Activated CD8-positive, alpha-beta memory T cell treated with anti-CD3 and anti-CD28 coated beads for 36 hours (primary cell): ENCODE results near the gene NPM1. TPM values are rescaled to one million over a fixed set of nuclear protein-coding genes. Genes with fewer than 3 reads are reported as not detected.
"Not testable (repeated sequence)": the region's sequence is repeated elsewhere in the genome, so short reads cannot be mapped to it uniquely, and the experiment has no call there.

ENCODE experiments used
- CTCF ChIA-PET: fragments of 350-600 bp; sonication (Branson Sonifier 250); formaldehyde crosslinking; loops from one replicate; lab custom pipeline; 2021; ENCODE audit warnings: antibody characterized with exemption; lab: Charles Lee
- POLR2A ChIA-PET: fragments of 350-600 bp; sonication (Branson Sonifier 250); formaldehyde crosslinking; loops from one replicate; lab custom pipeline; 2021; ENCODE audit warnings: antibody characterized with exemption; lab: Charles Lee
- total RNA-seq, 2 experiments: library from RNA; stranded (reverse); gene quantifications; one replicate each; pipeline ENCODE4 v1.2.3, GENCODE V29; 2021

The NPM1 gene, protein sequence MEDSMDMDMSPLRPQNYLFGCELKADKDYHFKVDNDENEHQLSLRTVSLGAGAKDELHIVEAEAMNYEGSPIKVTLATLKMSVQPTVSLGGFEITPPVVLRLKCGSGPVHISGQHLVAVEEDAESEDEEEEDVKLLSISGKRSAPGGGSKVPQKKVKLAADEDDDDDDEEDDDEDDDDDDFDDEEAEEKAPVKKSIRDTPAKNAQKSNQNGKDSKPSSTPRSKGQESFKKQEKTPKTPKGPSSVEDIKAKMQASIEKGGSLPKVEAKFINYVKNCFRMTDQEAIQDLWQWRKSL
- total RNA-seq = 1,000 to 10,000 TPM; 4,582 to 4,673 TPM

DNA sequence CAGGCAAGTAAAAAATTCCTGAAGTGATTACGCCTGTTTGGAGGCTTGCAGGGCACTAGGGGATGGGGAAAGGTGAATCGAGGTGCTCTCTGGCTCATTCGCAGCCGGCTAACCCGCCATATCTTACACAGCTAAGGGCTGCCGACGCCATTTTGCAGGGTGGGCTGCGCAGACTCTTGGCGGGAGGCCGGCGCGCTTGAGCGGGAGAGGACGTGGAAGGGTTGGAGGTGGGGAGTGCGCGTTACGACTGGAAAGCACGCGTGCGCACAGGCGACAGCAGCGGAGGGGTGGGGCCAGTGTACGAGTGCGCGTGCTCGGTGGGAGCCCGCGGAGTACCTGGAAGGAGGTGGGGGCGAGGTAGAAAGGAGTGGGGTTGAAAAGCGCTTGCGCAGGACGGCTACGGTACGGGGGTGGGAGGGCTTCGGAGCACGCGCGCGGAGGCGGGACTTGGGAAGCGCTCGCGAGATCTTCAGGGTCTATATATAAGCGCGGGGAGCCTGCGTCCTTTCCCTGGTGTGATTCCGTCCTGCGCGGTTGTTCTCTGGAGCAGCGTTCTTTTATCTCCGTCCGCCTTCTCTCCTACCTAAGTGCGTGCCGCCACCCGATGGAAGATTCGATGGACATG, at the start of gene NPM1:
TSS of gene NPM1 (plus strand) at position 505 of the 625 bp plus-strand sequence. CDS start at position 605, 100 bp downstream.
- CTCF ChIA-PET = interaction anchor here (1.3 kb wide), 1 partner anchor 11 kb away, joined by 3 read pairs; no protein-coding TSS in a partner anchor

DNA sequence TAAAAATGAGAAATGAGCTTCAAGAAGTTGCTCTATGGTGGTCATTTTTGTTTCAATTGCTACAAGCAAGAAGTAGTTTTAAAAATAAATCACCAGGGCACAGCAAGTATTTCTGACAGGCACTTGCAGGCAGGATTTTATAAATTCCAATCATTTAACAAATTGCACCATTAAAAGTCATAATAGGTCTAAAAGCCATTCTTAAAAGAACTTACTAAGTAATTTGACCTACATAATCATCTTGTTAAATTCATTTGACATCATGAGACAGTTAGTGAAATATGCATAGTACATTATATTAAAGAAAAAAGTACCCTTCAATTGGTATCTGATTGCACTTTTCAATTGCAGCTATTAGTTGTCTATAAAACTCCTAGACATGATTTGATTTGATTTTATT, 47.6 kb upstream of the NPM1 start:
- CTCF ChIA-PET = interaction anchor here (2.1 kb wide), 1 partner anchor 133 kb away, joined by 6 read pairs; no protein-coding TSS in a partner anchor
- POLR2A ChIA-PET = no interaction called here

More for the DNA sequence above, at the start of gene NPM1:
- POLR2A ChIA-PET = interaction anchor here (0.6 to 1.6 kb wide), 6 partner anchors 16 to 1446 kb away, joined by 3 to 5 read pairs (median 4); no protein-coding TSS in a partner anchor

DNA sequence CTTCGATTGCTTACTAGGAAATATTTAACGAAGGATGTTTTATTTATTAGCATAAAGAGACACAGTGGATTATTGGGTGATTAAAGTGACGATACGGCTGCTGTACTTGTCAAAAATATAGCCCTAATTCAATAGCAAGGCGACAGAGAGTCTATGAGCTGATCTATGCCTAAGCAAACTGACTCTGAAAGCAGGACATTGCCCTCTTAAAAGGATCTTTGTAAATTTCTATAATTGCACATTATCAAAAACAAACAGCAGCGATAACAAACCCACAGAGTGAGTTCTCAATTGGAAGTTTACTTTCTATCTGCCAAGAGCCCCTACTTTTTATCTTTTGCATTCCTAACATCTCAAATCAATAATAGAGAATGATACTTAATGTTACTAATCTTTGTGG, 47.2 kb upstream of the NPM1 start:
- ChIA-PET CTCF (interaction anchor here (2.1 kb wide), 1 partner anchor 133 kb away, joined by 6 read pairs; no protein-coding TSS in a partner anchor), POLR2A (no interaction called here)

DNA sequence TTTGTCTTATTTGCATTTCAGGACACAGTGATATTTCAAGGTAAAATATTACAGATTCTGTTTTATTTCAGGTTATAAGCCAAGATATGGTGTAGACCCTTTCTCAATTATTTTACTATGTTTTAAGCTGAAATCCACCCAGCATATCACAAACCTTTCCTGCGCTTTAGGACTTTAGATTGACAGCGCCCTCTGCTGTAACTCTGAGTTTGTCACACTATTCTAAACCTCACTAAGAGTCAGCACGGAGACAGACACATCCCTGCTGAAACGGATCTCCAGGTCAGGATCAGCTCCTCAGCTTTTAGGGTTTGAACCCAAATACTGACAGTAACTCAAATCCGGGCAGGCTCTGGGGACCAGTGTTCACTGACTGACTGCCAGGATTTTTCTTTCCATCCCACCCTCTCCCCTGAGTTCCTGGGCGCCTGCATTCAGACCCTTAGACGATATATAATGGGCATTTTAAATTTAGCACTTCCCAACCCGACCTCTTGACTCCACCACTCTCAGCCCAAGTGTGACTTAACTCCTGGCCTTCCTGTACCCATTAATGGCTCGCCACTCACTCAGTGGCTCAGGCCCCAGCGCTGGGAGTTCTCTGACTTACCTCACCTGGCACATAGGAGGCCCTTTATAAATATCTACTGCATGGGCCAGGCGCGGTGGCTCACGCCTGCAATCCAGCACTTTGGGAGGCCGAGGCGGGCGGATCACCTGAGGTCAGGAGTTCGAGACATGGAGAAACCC, 45.1 kb upstream of the NPM1 start:
- POLR2A ChIA-PET = no interaction called here
- CTCF ChIA-PET = interaction anchor here (1.3 to 2.0 kb wide), 3 partner anchors 9 to 70 kb away, joined by 5 to 7 read pairs (median 6); no protein-coding TSS in a partner anchor

DNA sequence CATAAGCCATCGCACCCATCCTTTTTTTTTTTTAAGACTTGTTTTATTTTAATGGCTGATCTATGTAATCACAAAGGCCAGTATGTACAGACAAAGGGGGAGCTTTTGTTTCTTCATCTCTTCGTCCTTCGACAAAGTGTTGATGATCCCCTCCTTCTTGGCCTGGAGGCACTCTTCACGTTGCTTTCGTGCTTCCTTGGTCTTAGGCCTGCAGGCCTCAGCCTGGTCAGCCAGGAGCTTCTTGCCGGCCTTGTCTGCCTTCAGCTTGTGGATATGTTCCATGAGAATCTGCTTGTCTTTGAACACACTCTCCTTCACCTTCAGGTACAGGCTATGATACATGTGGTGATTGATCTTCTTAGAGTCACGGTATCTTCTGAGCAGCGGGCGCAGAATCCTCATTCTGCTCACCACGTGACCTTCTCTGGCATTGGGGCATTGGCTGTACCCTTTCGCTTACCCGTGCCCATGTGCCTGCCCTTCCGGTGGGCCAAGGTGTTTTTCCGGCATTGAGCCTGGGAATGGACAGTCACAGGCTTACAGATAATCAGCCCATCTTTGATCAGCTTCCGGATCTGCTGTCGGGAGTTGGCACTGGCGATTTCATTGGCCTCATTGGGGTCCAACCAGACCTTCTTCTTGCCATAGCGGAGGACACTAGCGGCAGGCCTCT, 42.6 kb upstream of the NPM1 start:
- POLR2A ChIA-PET = no interaction called here
- CTCF ChIA-PET = no interaction called here

DNA sequence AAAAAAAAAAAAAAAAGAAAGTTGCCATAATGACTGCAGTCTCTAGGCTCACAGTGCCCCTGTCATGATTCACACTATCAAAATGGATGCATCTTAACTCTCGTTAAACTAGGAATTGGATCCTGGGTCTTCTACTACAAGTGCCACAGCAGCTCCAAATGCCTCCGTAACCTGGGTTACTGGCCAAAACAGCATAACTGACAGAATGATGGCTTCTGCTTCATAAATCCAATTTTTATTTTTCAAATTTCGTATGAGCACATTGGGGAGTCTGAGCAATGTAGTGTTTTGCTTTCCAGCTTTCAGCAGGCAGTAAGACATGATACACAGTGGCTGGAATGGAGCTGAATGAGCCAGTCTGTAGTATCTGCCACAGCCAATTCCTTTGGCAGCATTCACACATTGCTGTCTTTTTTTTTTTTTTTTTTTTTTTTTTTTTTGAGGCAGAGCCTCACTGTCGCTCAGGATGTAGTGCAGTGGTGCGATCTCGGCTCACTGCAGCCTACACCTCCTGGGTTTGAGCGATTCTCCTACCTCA, 36.0 kb upstream of the NPM1 start:
- ChIA-PET CTCF (interaction anchor here (1.7 kb wide), 1 partner anchor 10 kb away, joined by 5 read pairs; no protein-coding TSS in a partner anchor), POLR2A (no interaction called here)

DNA sequence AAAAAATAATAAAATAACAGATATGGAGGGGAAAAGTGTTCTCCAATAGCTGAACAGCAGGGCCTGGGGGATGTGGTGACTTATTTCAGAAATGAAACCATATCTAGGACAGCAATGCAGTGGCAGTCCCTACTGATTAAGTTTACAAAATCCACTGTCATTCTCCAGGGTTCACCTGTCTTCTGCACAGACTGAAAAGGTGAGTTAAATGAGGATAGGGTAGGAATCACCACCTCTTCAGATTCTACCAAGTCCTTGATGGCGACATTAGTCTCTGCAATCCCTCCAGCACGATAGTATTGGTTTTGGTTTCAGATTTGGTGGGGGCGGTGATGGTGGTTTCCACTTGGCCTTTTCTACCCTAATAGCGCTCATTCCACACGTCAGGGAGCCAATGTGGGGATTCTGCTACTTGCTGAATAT, 32.3 kb upstream of the NPM1 start:
- ChIA-PET CTCF (no interaction called here), POLR2A (no interaction called here)

DNA sequence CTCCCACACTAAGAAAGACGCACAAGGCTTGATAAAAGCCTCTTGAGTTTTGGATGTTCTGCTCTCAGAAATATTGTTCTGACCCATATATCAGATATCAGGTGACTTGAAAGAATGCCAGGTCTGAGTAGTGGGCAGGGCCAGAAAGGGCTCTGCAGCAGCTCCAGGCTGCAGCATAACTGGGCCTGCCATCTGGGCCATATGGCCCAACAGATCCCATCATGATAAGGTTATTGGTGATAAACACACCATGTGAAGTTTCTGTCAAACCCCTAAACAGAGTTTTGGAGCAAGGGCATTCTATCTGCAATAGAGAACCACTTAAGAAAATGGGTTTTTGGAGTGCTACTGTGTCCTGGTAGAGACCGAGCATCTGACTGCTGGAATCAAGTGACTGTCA, 29.8 kb upstream of the NPM1 start:
- POLR2A ChIA-PET = no interaction called here
- CTCF ChIA-PET = interaction anchor here (0.6 to 0.9 kb wide), 2 partner anchors 11 to 613 kb away, joined by 3 read pairs; no protein-coding TSS in a partner anchor

DNA sequence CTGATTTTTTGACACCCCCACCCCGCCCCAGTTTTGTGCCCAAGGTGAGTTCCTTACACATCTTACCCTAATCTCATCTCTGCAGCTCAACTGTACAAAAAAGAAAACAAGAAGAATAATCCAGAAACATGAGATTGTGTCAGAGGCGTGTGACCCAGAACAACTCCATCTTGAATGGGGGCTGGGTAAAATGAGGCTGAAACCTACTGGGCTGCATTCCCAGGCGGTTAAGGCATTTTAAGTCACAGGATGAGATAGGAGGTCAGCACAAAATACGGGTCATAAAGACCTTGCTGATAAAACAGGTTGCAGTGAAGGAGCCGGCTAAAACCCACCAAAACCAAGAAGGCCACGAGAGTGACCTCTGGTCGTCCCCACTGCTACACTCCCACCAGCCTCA, 26.5 kb upstream of the NPM1 start:
- POLR2A ChIA-PET, CTCF ChIA-PET: not testable (repeated sequence)

DNA sequence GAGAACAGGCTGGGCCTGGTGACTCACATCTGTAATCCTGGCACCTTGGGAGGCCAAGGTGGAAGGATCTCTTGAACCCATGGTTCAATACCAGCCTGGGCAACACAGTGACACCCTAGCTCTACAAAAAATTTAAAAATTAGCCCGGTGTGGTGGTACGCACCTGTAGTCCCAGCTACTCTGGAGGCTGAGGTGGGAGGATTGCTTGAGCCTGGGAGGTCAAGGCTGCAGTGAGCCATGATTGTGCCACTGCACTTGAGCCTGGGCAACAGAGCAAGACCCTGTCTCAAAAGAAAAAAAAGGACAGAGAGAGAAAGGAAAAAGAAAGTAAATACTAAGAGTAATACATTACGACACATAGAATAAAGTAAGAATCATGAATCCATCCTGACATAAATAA, 24.4 kb upstream of the NPM1 start:
- CTCF ChIA-PET = not testable (repeated sequence)

DNA sequence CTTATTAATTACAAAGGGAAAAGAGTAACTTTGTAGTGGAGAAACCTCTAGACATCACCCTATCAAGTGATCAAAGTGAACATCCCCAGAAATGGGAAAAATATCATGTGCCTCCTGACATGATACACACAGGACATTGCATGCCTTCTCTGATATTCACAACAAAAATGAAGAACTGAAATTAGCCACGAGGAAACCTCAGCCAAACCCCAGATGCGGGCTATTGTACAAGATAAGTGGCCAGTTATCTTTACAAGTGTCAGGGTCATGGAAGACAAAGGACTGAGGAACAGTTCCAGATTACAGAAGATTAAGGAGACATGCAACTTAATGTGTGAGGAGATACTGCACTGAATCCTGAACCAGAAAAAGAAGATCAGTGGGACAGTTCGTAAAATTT, 23.8 kb upstream of the NPM1 start:
- ChIA-PET POLR2A (no interaction called here), CTCF (no interaction called here)

More for the DNA sequence above, 24.4 kb upstream of the NPM1 start:
- POLR2A ChIA-PET = not testable (repeated sequence)

DNA sequence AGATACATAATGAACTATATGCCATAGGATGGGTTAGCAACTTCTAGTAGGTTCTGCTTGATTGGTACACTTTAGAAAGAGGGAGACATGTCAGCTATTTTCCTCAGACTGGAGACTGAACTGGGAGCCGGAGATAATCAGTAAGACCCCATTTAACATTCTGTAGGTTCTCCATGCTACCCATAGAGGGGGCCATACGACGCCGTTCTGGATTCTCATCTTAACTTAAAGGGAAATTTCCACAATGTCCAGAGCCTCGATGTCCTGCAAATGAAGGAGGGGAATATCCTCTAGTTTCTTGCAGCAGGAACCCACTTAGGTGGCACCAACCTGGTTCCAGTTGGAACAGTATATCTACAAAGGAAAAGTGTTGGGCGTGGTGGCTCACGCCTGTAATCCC, 22.3 kb upstream of the NPM1 start:
- ChIA-PET CTCF (interaction anchor here (0.5 to 1.7 kb wide), 4 partner anchors 8 to 22 kb away, joined by 3 to 7 read pairs (median 5); no protein-coding TSS in a partner anchor), POLR2A (interaction anchor here (0.7 kb wide), 1 partner anchor 22 kb away, joined by 3 read pairs; the partner anchor contains the start of gene NPM1)

DNA sequence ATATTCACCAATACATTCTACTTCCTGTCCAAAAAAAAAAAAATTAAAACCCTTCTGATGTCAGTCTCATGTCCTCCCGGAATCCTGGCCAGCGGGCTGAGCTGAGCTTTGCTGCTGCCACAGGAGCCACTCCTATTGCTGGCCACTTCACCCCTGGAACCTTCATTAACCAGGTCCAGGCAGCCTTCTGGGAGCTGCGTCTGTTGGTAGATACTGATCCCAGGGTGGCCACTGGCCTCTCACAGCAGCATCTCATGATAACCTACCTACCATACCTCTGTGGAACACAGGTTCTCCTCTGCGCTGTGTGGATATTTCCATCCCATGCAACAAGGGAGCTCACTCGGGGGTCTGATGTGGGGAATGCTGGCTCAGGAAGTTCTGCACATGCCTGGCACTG, 21.0 kb upstream of the NPM1 start:
- POLR2A ChIA-PET = no interaction called here
- CTCF ChIA-PET = interaction anchor here (1.0 kb wide), 1 partner anchor 9 kb away, joined by 3 read pairs; no protein-coding TSS in a partner anchor

DNA sequence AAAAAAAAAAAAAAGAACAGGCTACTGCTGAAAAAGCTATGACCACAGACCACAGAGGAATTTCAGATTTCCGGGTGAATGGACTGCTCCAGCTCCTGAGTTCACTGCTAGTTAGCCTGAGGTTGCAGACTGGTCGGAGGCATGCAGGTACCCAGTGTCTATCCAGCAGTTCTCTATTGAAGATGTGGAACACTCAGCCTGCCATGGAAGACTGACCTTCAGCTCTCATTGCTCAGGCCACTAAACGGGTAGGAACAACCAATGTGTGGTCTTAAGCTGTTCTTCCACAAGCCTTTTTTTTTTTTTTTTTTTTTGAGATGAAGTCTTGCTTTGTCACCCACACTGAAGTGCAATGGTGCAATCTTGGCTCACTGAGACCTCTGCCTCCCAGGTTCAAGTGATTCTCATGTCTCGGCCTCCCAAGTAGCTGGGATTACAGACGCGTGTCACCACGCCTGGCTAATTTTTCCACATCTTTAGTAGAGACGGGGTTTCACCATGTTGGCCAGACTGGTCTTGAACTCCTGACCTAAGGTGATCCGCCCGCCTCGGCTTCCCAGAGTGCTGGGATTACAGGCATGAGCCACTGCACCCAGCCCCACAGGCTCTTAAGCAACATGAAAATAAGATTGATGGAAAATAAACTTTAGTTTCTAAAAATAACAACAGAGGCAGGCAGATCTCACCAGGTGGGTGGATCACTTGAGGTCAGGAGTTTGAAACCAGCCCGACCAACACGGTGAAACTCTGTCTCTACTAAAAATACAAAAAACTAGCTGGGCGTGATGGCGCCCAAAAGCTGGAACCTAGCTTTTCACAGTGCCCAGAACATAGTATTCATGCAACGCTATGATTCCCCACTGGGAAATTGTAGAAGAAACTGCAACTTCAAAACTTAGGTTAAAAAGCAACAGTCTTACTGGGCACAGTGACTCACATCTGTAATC, 20.0 kb upstream of the NPM1 start:
- CTCF ChIA-PET = interaction anchor here (0.6 to 1.0 kb wide), 4 partner anchors 8 to 1597 kb away, joined by 3 to 5 read pairs (median 3); no protein-coding TSS in a partner anchor
- POLR2A ChIA-PET = interaction anchor here (0.5 to 0.6 kb wide), 2 partner anchors 11 to 48 kb away, joined by 4 to 5 read pairs; no protein-coding TSS in a partner anchor

DNA sequence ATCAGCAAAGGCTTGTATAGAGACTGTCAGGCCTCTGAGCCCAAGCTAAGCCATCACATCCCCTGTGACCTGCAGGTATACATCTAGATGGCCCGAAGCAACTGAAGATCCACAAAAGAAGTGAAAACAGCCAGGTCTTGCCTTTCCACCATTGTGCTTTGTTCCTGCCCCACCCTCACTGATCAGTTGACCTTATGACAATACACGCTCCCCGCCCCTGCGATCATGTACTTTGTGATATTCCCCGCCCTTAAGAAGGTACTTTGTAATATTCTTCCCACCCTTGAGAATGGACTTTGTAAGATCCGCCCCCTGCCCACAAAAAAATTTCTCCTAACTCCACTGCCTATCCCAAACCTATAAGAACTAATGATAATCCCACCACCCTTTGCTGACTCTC, 18.6 kb upstream of the NPM1 start:
- POLR2A ChIA-PET = no interaction called here
- CTCF ChIA-PET = interaction anchor here (1.1 kb wide), 1 partner anchor 12 kb away, joined by 3 read pairs; no protein-coding TSS in a partner anchor

DNA sequence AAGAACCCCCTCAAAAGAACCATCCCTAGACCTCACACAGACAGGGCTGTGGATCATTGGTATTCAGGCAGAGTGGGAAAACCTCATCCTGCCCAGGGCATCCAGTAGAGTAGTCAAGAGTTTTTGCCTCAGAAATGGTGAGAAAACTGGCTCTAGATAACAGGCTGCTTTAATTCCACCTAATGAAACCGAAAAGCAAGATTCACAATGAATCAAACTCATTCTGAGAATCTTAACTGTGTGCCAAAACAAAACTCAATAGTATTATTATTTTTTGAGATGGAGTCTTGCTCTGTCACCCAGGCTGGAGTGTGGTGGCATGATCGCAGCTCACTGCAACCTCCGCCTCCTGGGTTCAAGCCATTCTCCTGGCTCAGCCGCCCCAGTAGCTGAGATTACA, 17.8 kb upstream of the NPM1 start:
- CTCF ChIA-PET = no interaction called here
- POLR2A ChIA-PET = no interaction called here

DNA sequence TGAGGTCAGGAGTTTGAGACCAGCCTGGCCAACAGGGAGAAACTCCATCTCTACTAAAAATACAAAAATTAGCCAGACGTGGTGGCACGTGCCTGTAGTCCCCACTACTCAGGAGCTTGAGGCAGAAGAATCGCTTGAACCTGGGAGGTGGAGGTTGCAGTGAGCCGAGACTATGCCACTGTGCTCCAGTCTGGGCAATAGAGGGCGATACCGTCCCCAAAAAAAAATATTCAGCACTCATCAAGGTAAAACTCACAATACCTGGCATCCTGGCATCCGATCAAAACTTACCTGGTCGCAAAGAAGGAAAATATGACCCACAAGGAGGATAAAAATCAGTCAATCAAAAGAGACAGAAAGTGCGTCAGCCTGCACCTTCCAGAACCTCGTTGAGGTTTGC, 16.8 kb upstream of the NPM1 start:
- POLR2A ChIA-PET = not testable (repeated sequence)
- CTCF ChIA-PET = interaction anchor here (0.6 kb wide), 1 partner anchor 15 kb away, joined by 3 read pairs; no protein-coding TSS in a partner anchor
